ENCODE data around the gene GM2A. TPM values are rescaled to one million over a fixed set of nuclear protein-coding genes. Genes with fewer than 3 reads are reported as not detected.
A peak's percentile ranks its signal among the peaks of the same experiment; 100 is the strongest.

Gene GM2A
- polyA plus RNA-seq, 1 of the 3 experiments (the other 2 are of a cell fraction) = 8.0 TPM

DNA sequence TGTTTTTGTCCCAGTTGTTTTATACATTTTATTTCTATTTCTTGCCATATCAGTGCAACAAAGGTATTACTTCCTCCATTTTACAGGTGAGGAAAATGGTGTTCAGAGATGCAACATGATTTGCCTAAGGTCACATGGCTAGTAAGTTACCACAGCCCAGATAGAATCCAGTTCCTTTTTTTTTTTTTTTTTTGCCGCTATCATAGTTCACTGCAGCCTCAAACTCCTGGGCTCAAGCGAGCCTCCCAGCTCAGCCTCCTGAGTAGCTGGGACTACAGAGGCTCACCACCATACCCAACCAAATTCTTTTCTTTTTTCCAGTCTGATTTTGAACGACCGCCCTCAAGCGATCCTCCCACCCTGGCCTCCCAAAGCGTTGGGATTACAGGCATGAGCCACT is 28.6 kb upstream of the GM2A start:
- H3K9me3 ChIP-seq = no peaks in the 10 kb centered on the region
- no peaks in the 10 kb centered on the region for H3K27me3 ChIP-seq (ENCODE audit: insufficient read depth)
- ChIA-PET POLR2A (no interaction called here), CTCF (interaction anchor here (1.1 to 4.3 kb wide), 10 partner anchors 11 to 173 kb away, joined by 3 to 29 read pairs (median 6); no protein-coding TSS in a partner anchor)
- WGBS (ENCODE audit: low lambda C conversion rate) = 89% methylated on average over 6 of the region's 6 CpGs
- H3K79me2 ChIP-seq (ENCODE audit: insufficient read depth) = no peaks in the 10 kb centered on the region
- H3K4me3 ChIP-seq (ENCODE audit: low read depth in 2 of 2, low read length in 1 of 2) = peak overlapping the region; percentile 65 to 89
- H3K9ac ChIP-seq = no peak overlapping the region
- peak overlapping the region; percentile 88 for H3K4me2 ChIP-seq
- H3K4me1 ChIP-seq (ENCODE audit: control insufficient read depth in 1 of 2, insufficient read depth in 2 of 2, low read depth in 1 of 2, low read length in 1 of 2) = no peaks in the 10 kb centered on the region; a peak in 1 of 4 replicates
- no peaks in the 10 kb centered on the region for H4K20me1 ChIP-seq (ENCODE audit: insufficient read depth)
- peak overlapping the region; percentile 97 for H2AFZ ChIP-seq (ENCODE audit: low read depth)
- no peaks in the 10 kb centered on the region for H3K9me2 ChIP-seq
- H3K27ac ChIP-seq (ENCODE audit: low read depth in 2 of 2, low read length in 1 of 2) = no peak overlapping the region
- TF ChIP-seq TEAD4 (IDR thresholded peaks at IDR 0.05; ENCODE audit: borderline replicate concordance, insufficient read depth) = no peak
- TF ChIP-seq MXI1 (IDR thresholded peaks at IDR 0.05; ENCODE audit: low read depth, low read length) = no peak
- TF ChIP-seq JUND (IDR thresholded peaks at IDR 0.05) = no peak
- TF ChIP-seq, protein P1, sequence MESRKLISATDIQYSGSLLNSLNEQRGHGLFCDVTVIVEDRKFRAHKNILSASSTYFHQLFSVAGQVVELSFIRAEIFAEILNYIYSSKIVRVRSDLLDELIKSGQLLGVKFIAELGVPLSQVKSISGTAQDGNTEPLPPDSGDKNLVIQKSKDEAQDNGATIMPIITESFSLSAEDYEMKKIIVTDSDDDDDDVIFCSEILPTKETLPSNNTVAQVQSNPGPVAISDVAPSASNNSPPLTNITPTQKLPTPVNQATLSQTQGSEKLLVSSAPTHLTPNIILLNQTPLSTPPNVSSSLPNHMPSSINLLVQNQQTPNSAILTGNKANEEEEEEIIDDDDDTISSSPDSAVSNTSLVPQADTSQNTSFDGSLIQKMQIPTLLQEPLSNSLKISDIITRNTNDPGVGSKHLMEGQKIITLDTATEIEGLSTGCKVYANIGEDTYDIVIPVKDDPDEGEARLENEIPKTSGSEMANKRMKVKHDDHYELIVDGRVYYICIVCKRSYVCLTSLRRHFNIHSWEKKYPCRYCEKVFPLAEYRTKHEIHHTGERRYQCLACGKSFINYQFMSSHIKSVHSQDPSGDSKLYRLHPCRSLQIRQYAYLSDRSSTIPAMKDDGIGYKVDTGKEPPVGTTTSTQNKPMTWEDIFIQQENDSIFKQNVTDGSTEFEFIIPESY (IDR thresholded peaks at IDR 0.05; ENCODE audit: borderline replicate concordance, low read depth) = no peak
- no peak for TF ChIP-seq TAF1 (IDR thresholded peaks at IDR 0.05; ENCODE audit: borderline replicate concordance, low read depth, low read length)
- TF ChIP-seq, protein P2, sequence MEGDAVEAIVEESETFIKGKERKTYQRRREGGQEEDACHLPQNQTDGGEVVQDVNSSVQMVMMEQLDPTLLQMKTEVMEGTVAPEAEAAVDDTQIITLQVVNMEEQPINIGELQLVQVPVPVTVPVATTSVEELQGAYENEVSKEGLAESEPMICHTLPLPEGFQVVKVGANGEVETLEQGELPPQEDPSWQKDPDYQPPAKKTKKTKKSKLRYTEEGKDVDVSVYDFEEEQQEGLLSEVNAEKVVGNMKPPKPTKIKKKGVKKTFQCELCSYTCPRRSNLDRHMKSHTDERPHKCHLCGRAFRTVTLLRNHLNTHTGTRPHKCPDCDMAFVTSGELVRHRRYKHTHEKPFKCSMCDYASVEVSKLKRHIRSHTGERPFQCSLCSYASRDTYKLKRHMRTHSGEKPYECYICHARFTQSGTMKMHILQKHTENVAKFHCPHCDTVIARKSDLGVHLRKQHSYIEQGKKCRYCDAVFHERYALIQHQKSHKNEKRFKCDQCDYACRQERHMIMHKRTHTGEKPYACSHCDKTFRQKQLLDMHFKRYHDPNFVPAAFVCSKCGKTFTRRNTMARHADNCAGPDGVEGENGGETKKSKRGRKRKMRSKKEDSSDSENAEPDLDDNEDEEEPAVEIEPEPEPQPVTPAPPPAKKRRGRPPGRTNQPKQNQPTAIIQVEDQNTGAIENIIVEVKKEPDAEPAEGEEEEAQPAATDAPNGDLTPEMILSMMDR (IDR thresholded peaks at IDR 0.05) = no peak
- no peak for TF ChIP-seq NFIC (IDR thresholded peaks at IDR 0.05; ENCODE audit: borderline replicate concordance)
- no peak for TF ChIP-seq RXRA (IDR thresholded peaks at IDR 0.05; ENCODE audit: borderline replicate concordance, low read depth)
- no peak for TF ChIP-seq POLR2AphosphoS5 (IDR thresholded peaks at IDR 0.05; ENCODE audit: low read depth, low read length)
- H3K36me3 ChIP-seq (replicated peaks in 1 of 2; ENCODE audit: control insufficient read depth in 1 of 2, insufficient read depth in 2 of 2, low read length in 1 of 2) = no peaks in the 10 kb centered on the region
- H3F3A ChIP-seq (replicated peaks; ENCODE audit: insufficient read depth) = no peaks in the 10 kb centered on the region
- DNase-seq = no peak

DNA sequence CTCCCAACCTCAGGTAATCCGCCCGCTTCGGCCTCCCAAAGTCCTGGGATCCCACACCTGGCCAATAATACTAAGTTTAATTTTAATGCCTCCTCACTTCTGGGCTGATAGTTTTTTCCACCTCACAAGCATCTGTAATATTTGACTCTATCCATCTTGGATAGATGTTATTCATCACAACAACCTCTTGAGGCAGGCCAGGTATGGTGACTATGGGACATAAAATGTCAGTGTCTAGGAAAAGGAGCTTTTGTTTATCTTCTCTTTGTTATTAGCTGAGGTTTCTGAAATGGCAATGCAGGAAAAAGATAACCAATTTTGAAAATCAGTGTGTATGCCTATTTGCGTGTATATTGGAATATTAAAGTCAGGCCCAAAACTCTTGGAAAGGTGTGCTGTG is 27.9 kb upstream of the GM2A start:
- no peak overlapping the region for H3K4me2 ChIP-seq
- no peaks in the 10 kb centered on the region for H3F3A ChIP-seq (replicated peaks; ENCODE audit: insufficient read depth)
- no peaks in the 10 kb centered on the region for H4K20me1 ChIP-seq (ENCODE audit: insufficient read depth)
- CTCF ChIA-PET = interaction anchor here (4.3 kb wide), 1 partner anchor 14 kb away, joined by 29 read pairs; no protein-coding TSS in a partner anchor
- H3K27ac ChIP-seq (ENCODE audit: low read depth in 2 of 2, low read length in 1 of 2) = no peak overlapping the region
- DNase-seq = no peak
- POLR2A ChIA-PET = no interaction called here
- no peaks in the 10 kb centered on the region for H3K27me3 ChIP-seq (ENCODE audit: insufficient read depth)
- H3K9me3 ChIP-seq = no peaks in the 10 kb centered on the region
- no peaks in the 10 kb centered on the region for H3K79me2 ChIP-seq (ENCODE audit: insufficient read depth)
- no peak overlapping the region for H3K9ac ChIP-seq
- WGBS (ENCODE audit: low lambda C conversion rate) = 95% methylated on average over 4 of the region's 4 CpGs
- H3K4me1 ChIP-seq (ENCODE audit: control insufficient read depth in 1 of 2, insufficient read depth in 2 of 2, low read depth in 1 of 2, low read length in 1 of 2) = no peaks in the 10 kb centered on the region; a peak in 1 of 4 replicates
- H2AFZ ChIP-seq (ENCODE audit: low read depth) = no peak overlapping the region
- no peaks in the 10 kb centered on the region for H3K9me2 ChIP-seq
- no peak overlapping the region for H3K4me3 ChIP-seq (ENCODE audit: low read depth in 2 of 2, low read length in 1 of 2)
- no peaks in the 10 kb centered on the region for H3K36me3 ChIP-seq (replicated peaks in 1 of 2; ENCODE audit: control insufficient read depth in 1 of 2, insufficient read depth in 2 of 2, low read length in 1 of 2)
- TF ChIP-seq, protein P2 (IDR thresholded peaks at IDR 0.05) = no peak
- TF ChIP-seq GABPA (IDR thresholded peaks at IDR 0.05; ENCODE audit: low read depth) (no peak), RXRA (IDR thresholded peaks at IDR 0.05; ENCODE audit: borderline replicate concordance, low read depth) (no peak), SIN3A (IDR thresholded peaks at IDR 0.05; ENCODE audit: borderline replicate concordance, low read depth, low read length) (no peak), POLR2AphosphoS5 (IDR thresholded peaks at IDR 0.05; ENCODE audit: low read depth, low read length) (no peak), SMC3 (IDR thresholded peaks at IDR 0.05; ENCODE audit: low read depth, low read length) (no peak), MEF2A (IDR thresholded peaks at IDR 0.05; ENCODE audit: borderline replicate concordance, low read depth) (no peak), FOXJ3 (CRISPR knock-in tag; IDR thresholded peaks at IDR 0.05) (no peak), GATA2 (CRISPR knock-in tag; IDR thresholded peaks at IDR 0.05) (no peak), NFIC (IDR thresholded peaks at IDR 0.05; ENCODE audit: borderline replicate concordance) (no peak), EP300 (IDR thresholded peaks at IDR 0.05; ENCODE audit: borderline replicate concordance in 1 of 2, low read depth in 1 of 2, low read length in 1 of 2) (no peak), RCOR1 (IDR thresholded peaks at IDR 0.05; ENCODE audit: low read length) (no peak)
- TF ChIP-seq, protein P1 (IDR thresholded peaks at IDR 0.05; ENCODE audit: borderline replicate concordance, low read depth) = no peak
- TF ChIP-seq, protein P3, sequence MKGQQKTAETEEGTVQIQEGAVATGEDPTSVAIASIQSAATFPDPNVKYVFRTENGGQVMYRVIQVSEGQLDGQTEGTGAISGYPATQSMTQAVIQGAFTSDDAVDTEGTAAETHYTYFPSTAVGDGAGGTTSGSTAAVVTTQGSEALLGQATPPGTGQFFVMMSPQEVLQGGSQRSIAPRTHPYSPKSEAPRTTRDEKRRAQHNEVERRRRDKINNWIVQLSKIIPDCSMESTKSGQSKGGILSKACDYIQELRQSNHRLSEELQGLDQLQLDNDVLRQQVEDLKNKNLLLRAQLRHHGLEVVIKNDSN (IDR thresholded peaks at IDR 0.05; ENCODE audit: borderline replicate concordance, low read depth) = no peak

Data from SK-N-SH (cell line).